SK-N-SH (cell line): ENCODE data around the gene PDZD8. TPM values are rescaled to one million over a fixed set of nuclear protein-coding genes. Genes with fewer than 3 reads are reported as not detected.

Experiments used
- CTCF ChIA-PET: fragments of 300-600, 350-600 bp; formaldehyde crosslinking; extraction: SDS; loops from one replicate; lab custom pipeline; 2021; lab: Yijun Ruan, JAX
- POLR2A ChIA-PET: fragments of 350-600 bp; sonication (Branson Sonifier 250); formaldehyde crosslinking; extraction: SDS; loops from one replicate; lab custom pipeline; 2020; ENCODE audit warnings: antibody characterized with exemption, inconsistent platforms; lab: Yijun Ruan, JAX
- DNase-seq: peaks from one replicate; pipeline ENCODE4 v3.0.0; 2012
- H2AFZ ChIP-seq: fragments of 200-600 bp; sonication (generic); 2 replicates; pipeline ENCODE4 v1.8.1; 2016; ENCODE audit warnings: antibody characterized with exemption, mild to moderate bottlenecking, low read depth
- H3F3A ChIP-seq: fragments of 200-600 bp; sonication (generic); replicated peaks from 2 replicates; pipeline ENCODE3; 2016; ENCODE audit warnings: antibody characterized with exemption, mild to moderate bottlenecking; ENCODE audit not compliant: insufficient read depth
- H3K27ac ChIP-seq, 2 experiments: fragments of 200-500 bp in 1 of 2; fragments of 200-600 bp in 1 of 2; sonication (Bioruptor generic) in 1 of 2; sonication (generic), shearing (Covaris generic) in 1 of 2; 2 replicates each; pipeline versions ENCODE4 v1.5.1 to v1.6.1; 2014 to 2016; ENCODE audit warnings: low read depth in 2 of 2, inconsistent platforms in 1 of 2, low read length in 1 of 2, mild to moderate bottlenecking in 1 of 2, mixed read lengths in 1 of 2
- H3K27me3 ChIP-seq: fragments of 200-600 bp; sonication (generic), shearing (Covaris generic); 2 replicates; pipeline ENCODE4 v1.6.1; 2016; ENCODE audit warnings: mixed run types; ENCODE audit not compliant: insufficient read depth
- H3K36me3 ChIP-seq, 2 experiments: fragments of 200-500 bp in 1 of 2; fragments of 200-600 bp in 1 of 2; sonication (Bioruptor generic) in 1 of 2; sonication (generic) in 1 of 2; replicated peaks in 1 of 2; 2 replicates each; pipeline versions ENCODE3 to v1.5.1; 2014 to 2016; ENCODE audit warnings: low read length in 1 of 2, mild to moderate bottlenecking in 1 of 2; ENCODE audit not compliant: insufficient read depth in 2 of 2, control insufficient read depth in 1 of 2
- H3K4me1 ChIP-seq, 2 experiments: fragments of 200-500 bp in 1 of 2; fragments of 200-600 bp in 1 of 2; sonication (Bioruptor generic) in 1 of 2; sonication (generic), shearing (Covaris generic) in 1 of 2; 2 replicates each; pipeline versions ENCODE4 v1.5.1 to v1.6.1; 2014 to 2016; ENCODE audit warnings: low read depth in 1 of 2, low read length in 1 of 2, mixed run types in 1 of 2; ENCODE audit not compliant: insufficient read depth in 2 of 2, control insufficient read depth in 1 of 2
- H3K4me2 ChIP-seq: fragments of 200-600 bp; sonication (generic), shearing (Covaris generic); 2 replicates; pipeline ENCODE4 v1.6.1; 2017; ENCODE audit warnings: mixed run types
- H3K4me3 ChIP-seq, 2 experiments: fragments of 200-500 bp in 1 of 2; fragments of 200-600 bp in 1 of 2; sonication (Bioruptor generic) in 1 of 2; sonication (generic), shearing (Covaris generic) in 1 of 2; 2 replicates each; pipeline versions ENCODE4 v1.5.1 to v1.8.1; 2014 to 2016; ENCODE audit warnings: low read depth in 2 of 2, inconsistent platforms in 1 of 2, low read length in 1 of 2, mild to moderate bottlenecking in 1 of 2, mixed read lengths in 1 of 2, moderate library complexity in 1 of 2
- H3K79me2 ChIP-seq: fragments of 200-600 bp; sonication (generic); 2 replicates; pipeline ENCODE4 v1.8.1; 2017; ENCODE audit warnings: mild to moderate bottlenecking; ENCODE audit not compliant: insufficient read depth
- H3K9ac ChIP-seq: fragments of 200-600 bp; sonication (generic); 2 replicates; pipeline ENCODE4 v1.6.1; 2017; ENCODE audit warnings: mixed run types
- H3K9me2 ChIP-seq: fragments of 200-600 bp; sonication (generic); 2 replicates; pipeline ENCODE4 v1.6.1; 2017; ENCODE audit warnings: mixed run types
- H3K9me3 ChIP-seq: fragments of 200-600 bp; sonication (generic); 2 replicates; pipeline ENCODE4 v1.6.1; 2017; ENCODE audit warnings: mixed run types, mild to moderate bottlenecking, moderate library complexity
- H4K20me1 ChIP-seq: fragments of 200-600 bp; sonication (generic); 2 replicates; pipeline ENCODE4 v1.6.1; 2017; ENCODE audit warnings: mild to moderate bottlenecking, mixed run types; ENCODE audit not compliant: insufficient read depth
- EP300 ChIP-seq, 2 experiments: IDR thresholded peaks; 2 replicates each; pipeline versions ENCODE4 v1.4.0 to v1.6.1; 2012; ENCODE audit warnings: borderline replicate concordance in 1 of 2, low read depth in 1 of 2, low read length in 1 of 2
- EZH2phosphoT487 ChIP-seq: fragments of 200-600 bp; sonication (generic); IDR thresholded peaks from 2 replicates; pipeline ENCODE4 v1.6.1; 2017; ENCODE audit warnings: low read depth, mixed run types, mild to moderate bottlenecking, antibody characterized with exemption, moderate library complexity, borderline replicate concordance
- FOXJ3 ChIP-seq: sonication (generic); formaldehyde crosslinking; IDR thresholded peaks from 2 replicates; pipeline ENCODE4 v1.5.1; 2020; ENCODE audit warnings: mild to moderate bottlenecking, missing genetic modification reagents
- GATA2 ChIP-seq: sonication (generic); formaldehyde crosslinking; IDR thresholded peaks from 2 replicates; pipeline ENCODE4 v1.5.0; 2020; ENCODE audit warnings: mild to moderate bottlenecking, missing genetic modification reagents
- JUND ChIP-seq: IDR thresholded peaks from 2 replicates; pipeline ENCODE4 v1.4.0; 2012
- NRF1 ChIP-seq: IDR thresholded peaks from 2 replicates; pipeline ENCODE4 v1.6.1; 2012; ENCODE audit warnings: low read depth, mild to moderate bottlenecking, low read length
- POLR2AphosphoS5 ChIP-seq: IDR thresholded peaks from 2 replicates; pipeline ENCODE4 v1.6.1; 2012; ENCODE audit warnings: low read depth, low read length
- RAD21 ChIP-seq: IDR thresholded peaks from 2 replicates; pipeline ENCODE4 v1.6.1; 2012; ENCODE audit warnings: mild to moderate bottlenecking, low read length
- RCOR1 ChIP-seq: fragments of 150-350 bp; IDR thresholded peaks from 2 replicates; pipeline ENCODE4 v1.6.1; 2017; ENCODE audit warnings: antibody characterized with exemption, low read length
- SIN3A ChIP-seq: IDR thresholded peaks from 2 replicates; pipeline ENCODE4 v1.6.1; 2012; ENCODE audit warnings: low read depth, mild to moderate bottlenecking, low read length, moderate library complexity, borderline replicate concordance
- TAF1 ChIP-seq: IDR thresholded peaks from 2 replicates; pipeline ENCODE4 v1.6.1; 2012; ENCODE audit warnings: low read depth, mild to moderate bottlenecking, low read length, moderate library complexity, borderline replicate concordance
- TCF12 ChIP-seq: IDR thresholded peaks from 2 replicates; pipeline ENCODE4 v1.4.0; 2012
- WGBS: methylation state at CpG from one replicate; pipeline ENCODE4 v1.1.6; 2017; ENCODE audit warnings: low lambda C conversion rate; 5-methylcytosine and 5-hydroxymethylcytosine counted together
- polyA plus RNA-seq, 3 experiments: library from polyadenylated mRNA; depleted of rRNA; stranded (reverse); fragments of >200 nt; gene quantifications; 2 replicates each; pipeline ENCODE4 v1.2.3, GENCODE V29; 2012
- TF ChIP-seq, protein P1 (sequence below): IDR thresholded peaks from 2 replicates; pipeline ENCODE4 v1.4.0; 2012; ENCODE audit warnings: low read depth, borderline replicate concordance
- TF ChIP-seq, protein P2 (sequence below): fragments of 150-350 bp; IDR thresholded peaks from 2 replicates; pipeline ENCODE4 v1.6.1; 2017; ENCODE audit warnings: antibody characterized with exemption, low read length, low read depth, borderline replicate concordance

Gene PDZD8
- polyA plus RNA-seq, 1 of the 3 experiments (the other 2 are of a cell fraction), result 6.6 TPM

DNA sequence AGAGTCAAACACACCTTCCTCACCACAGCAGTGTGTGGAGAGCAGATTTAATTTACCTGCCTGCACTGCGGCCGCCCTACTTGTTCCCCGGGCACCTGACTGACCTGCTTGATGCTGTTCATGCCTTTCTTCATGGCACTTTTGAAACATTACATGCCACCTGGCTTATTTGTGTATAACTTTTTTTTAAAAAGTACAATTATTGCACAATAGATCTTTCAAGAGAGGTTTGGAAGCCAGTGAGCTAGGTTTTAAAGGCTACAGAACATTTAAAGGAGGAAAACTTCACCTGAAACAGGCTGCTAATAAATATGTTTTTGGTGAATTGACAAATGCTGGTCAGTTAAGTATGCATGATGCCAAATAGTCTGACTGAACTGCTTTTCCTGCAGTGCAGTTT is 101.3 kb downstream of the PDZD8 start:
- Histone ChIP-seq H3K4me2 (no peak overlapping the region), H3K9me2 (no peaks in the 10 kb centered on the region), H3K27me3 (no peaks in the 10 kb centered on the region), H3K36me3 (peaks cover 6 to 8% of the 10 kb centered on the region in 2 experiments), H4K20me1 (no peaks in the 10 kb centered on the region), H3K9ac (no peak overlapping the region), H3K9me3 (no peaks in the 10 kb centered on the region), H3K4me1 (peaks cover 0 to 11% of the 10 kb centered on the region in 2 experiments; a peak in 1 of 4 replicates), H2AFZ (no peak overlapping the region), H3K27ac (no peak overlapping the region), H3K4me3 (no peak overlapping the region), H3K79me2 (no peaks in the 10 kb centered on the region), H3F3A (no peaks in the 10 kb centered on the region)
- CTCF ChIA-PET, result interaction anchor here (1.0 to 1.6 kb wide), 4 partner anchors 9 to 57 kb away, joined by 3 to 4 read pairs (median 4); no protein-coding TSS in a partner anchor
- no peak for TF ChIP-seq JUND
- TF ChIP-seq RCOR1, result no peak
- TF ChIP-seq, protein P1, sequence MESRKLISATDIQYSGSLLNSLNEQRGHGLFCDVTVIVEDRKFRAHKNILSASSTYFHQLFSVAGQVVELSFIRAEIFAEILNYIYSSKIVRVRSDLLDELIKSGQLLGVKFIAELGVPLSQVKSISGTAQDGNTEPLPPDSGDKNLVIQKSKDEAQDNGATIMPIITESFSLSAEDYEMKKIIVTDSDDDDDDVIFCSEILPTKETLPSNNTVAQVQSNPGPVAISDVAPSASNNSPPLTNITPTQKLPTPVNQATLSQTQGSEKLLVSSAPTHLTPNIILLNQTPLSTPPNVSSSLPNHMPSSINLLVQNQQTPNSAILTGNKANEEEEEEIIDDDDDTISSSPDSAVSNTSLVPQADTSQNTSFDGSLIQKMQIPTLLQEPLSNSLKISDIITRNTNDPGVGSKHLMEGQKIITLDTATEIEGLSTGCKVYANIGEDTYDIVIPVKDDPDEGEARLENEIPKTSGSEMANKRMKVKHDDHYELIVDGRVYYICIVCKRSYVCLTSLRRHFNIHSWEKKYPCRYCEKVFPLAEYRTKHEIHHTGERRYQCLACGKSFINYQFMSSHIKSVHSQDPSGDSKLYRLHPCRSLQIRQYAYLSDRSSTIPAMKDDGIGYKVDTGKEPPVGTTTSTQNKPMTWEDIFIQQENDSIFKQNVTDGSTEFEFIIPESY, result no peak
- TF ChIP-seq GATA2 (CRISPR knock-in tag), result no peak
- TF ChIP-seq NRF1, result no peak
- TF ChIP-seq FOXJ3 (CRISPR knock-in tag), result no peak
- TF ChIP-seq POLR2AphosphoS5, result no peak
- TF ChIP-seq EP300 (IDR thresholded peaks at IDR 0.05; ENCODE audit: borderline replicate concordance in 1 of 2, low read depth in 1 of 2, low read length in 1 of 2), result no peak
- no peak for TF ChIP-seq EZH2phosphoT487
- no peak for TF ChIP-seq RAD21
- TF ChIP-seq, protein P2, sequence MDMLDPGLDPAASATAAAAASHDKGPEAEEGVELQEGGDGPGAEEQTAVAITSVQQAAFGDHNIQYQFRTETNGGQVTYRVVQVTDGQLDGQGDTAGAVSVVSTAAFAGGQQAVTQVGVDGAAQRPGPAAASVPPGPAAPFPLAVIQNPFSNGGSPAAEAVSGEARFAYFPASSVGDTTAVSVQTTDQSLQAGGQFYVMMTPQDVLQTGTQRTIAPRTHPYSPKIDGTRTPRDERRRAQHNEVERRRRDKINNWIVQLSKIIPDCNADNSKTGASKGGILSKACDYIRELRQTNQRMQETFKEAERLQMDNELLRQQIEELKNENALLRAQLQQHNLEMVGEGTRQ, result no peak
- no peak for TF ChIP-seq TAF1
- TF ChIP-seq TCF12, result no peak
- no peak for TF ChIP-seq SIN3A
- 97% methylated on average over 3 of the region's 3 CpGs for WGBS
- no peak for DNase-seq
- POLR2A ChIA-PET, result no interaction called here
